ENCODE data around the gene IFNB1. TPM values are rescaled to one million over a fixed set of nuclear protein-coding genes. Genes with fewer than 3 reads are reported as not detected.

Gene IFNB1
- total RNA-seq, 6 experiments from 2014 or later, result not detected

GRCh38 chr9:21031091-21031807, 46.5 kb downstream of the IFNB1 start, which contains the start of gene HACD4:
Gene HACD4, minus strand, starts transcription at chr9:21031640. Its CDS starts 50 bp downstream, at chr9:21031590.
- TF ChIP-seq CTCF (IDR thresholded peaks at IDR 0.05), result no peak
- DNase-seq, result no peak
- H3K4me3 Mint-ChIP-seq, result peak within 1 kb of the TSS; percentile 58
- H3K36me3 Mint-ChIP-seq (ENCODE audit: low read depth), result no peaks in the 10 kb centered on the region
- H3K4me1 Mint-ChIP-seq (ENCODE audit: low read depth), result peaks cover 22% of the 10 kb centered on the region
- peaks cover 5% of the 10 kb centered on the region for H3K27me3 Mint-ChIP-seq (ENCODE audit: insufficient read depth)
- H3K27ac Mint-ChIP-seq, result no peak within 1 kb of the TSS
- no peaks in the 10 kb centered on the region for H3K9me3 Mint-ChIP-seq

GRCh38 chr9:21030389-21031035, 47.2 kb downstream of the IFNB1 start:
- peaks cover 5% of the 10 kb centered on the region for H3K27me3 Mint-ChIP-seq (ENCODE audit: insufficient read depth)
- TF ChIP-seq CTCF (IDR thresholded peaks at IDR 0.05), result no peak
- H3K4me1 Mint-ChIP-seq (ENCODE audit: low read depth), result peaks cover 23% of the 10 kb centered on the region
- no peaks in the 10 kb centered on the region for H3K9me3 Mint-ChIP-seq
- DNase-seq, result peak; percentile 78
- no peak overlapping the region for H3K4me3 Mint-ChIP-seq
- no peaks in the 10 kb centered on the region for H3K36me3 Mint-ChIP-seq (ENCODE audit: low read depth)
- no peak overlapping the region for H3K27ac Mint-ChIP-seq

DNA sequence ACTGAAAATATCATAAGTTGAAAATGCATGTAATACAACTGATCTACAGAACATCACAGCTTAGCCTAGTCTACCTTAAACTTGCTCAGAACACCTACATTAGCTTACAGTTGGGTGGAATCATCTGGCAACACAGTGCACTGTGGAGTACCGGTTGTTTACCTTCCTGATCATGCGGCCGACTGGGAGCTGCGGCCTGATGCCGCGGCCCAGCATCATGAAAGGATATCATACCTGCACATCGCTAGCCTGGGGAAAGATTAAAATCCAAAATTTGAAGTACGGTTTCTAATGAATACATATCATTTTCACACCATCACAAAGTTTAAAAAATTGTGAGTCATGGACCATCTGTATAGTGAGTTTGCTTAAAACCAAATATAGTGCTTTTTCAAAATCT, 48.1 kb downstream of the IFNB1 start:
- no peak for DNase-seq
- Mint-ChIP-seq H3K27me3 (ENCODE audit: insufficient read depth) (peaks cover 5% of the 10 kb centered on the region), H3K36me3 (ENCODE audit: low read depth) (no peaks in the 10 kb centered on the region), H3K27ac (no peak overlapping the region), H3K4me3 (no peak overlapping the region), H3K9me3 (no peaks in the 10 kb centered on the region), H3K4me1 (ENCODE audit: low read depth) (peaks cover 23% of the 10 kb centered on the region)
- no peak for TF ChIP-seq CTCF (IDR thresholded peaks at IDR 0.05)

GRCh38 chr9:21028466-21028865, 49.3 kb downstream of the IFNB1 start:
- Mint-ChIP-seq H3K9me3 (no peaks in the 10 kb centered on the region), H3K4me1 (ENCODE audit: low read depth) (peaks cover 23% of the 10 kb centered on the region), H3K36me3 (ENCODE audit: low read depth) (no peaks in the 10 kb centered on the region), H3K27me3 (ENCODE audit: insufficient read depth) (no peaks in the 10 kb centered on the region; the same call in 1 of the 2 replicates), H3K27ac (peak overlapping the region; percentile 69), H3K4me3 (no peak overlapping the region; the same call in 1 of the 2 replicates)
- TF ChIP-seq CTCF (IDR thresholded peaks at IDR 0.05), result no peak
- peak; percentile 61 for DNase-seq

GRCh38 chr9:21027295-21027694, 50.4 kb downstream of the IFNB1 start:
- no peaks in the 10 kb centered on the region for H3K9me3 Mint-ChIP-seq
- TF ChIP-seq CTCF (IDR thresholded peaks at IDR 0.05), result no peak
- no peaks in the 10 kb centered on the region; the same call in 1 of the 2 replicates for H3K27me3 Mint-ChIP-seq (ENCODE audit: insufficient read depth)
- H3K4me3 Mint-ChIP-seq, result peak overlapping the region; percentile 65
- H3K36me3 Mint-ChIP-seq (ENCODE audit: low read depth), result peaks cover 1% of the 10 kb centered on the region; the same call in 1 of the 2 replicates
- peaks cover 19% of the 10 kb centered on the region for H3K4me1 Mint-ChIP-seq (ENCODE audit: low read depth)
- DNase-seq, result peak; percentile 50
- peak overlapping the region; percentile 84 for H3K27ac Mint-ChIP-seq

Other genes with a start within 250 kb of the IFNB1 start
- 1 to 10 TPM; 3.0 to 5.3 (median 3.8) TPM for gene HACD4, start 46.3 kb downstream of the IFNB1 start, total RNA-seq (2021; fragmentation: NEBNext Ultra II Directional; extraction: Animal tissue kit (Norgen Biotek cat#: 25700))
- not detected for gene IFNW1, start 63.9 kb upstream of the IFNB1 start, total RNA-seq (2021; fragmentation: NEBNext Ultra II Directional; extraction: Animal tissue kit (Norgen Biotek cat#: 25700))
- gene IFNA21, start 88.7 kb upstream of the IFNB1 start, total RNA-seq (2021; fragmentation: NEBNext Ultra II Directional; extraction: Animal tissue kit (Norgen Biotek cat#: 25700)), result not detected
- not detected for gene IFNA4, start 109.6 kb upstream of the IFNB1 start, total RNA-seq (2021; fragmentation: NEBNext Ultra II Directional; extraction: Animal tissue kit (Norgen Biotek cat#: 25700))
- gene IFNA7, start 124.3 kb upstream of the IFNB1 start, total RNA-seq (2021; fragmentation: NEBNext Ultra II Directional; extraction: Animal tissue kit (Norgen Biotek cat#: 25700)), result not detected
- not detected for gene IFNA10, start 129.2 kb upstream of the IFNB1 start, total RNA-seq (2021; fragmentation: NEBNext Ultra II Directional; extraction: Animal tissue kit (Norgen Biotek cat#: 25700))
- gene IFNA16, start 139.4 kb upstream of the IFNB1 start, total RNA-seq (2021; fragmentation: NEBNext Ultra II Directional; extraction: Animal tissue kit (Norgen Biotek cat#: 25700)), result not detected
- gene IFNA17, start 150.3 kb upstream of the IFNB1 start, total RNA-seq (2021; fragmentation: NEBNext Ultra II Directional; extraction: Animal tissue kit (Norgen Biotek cat#: 25700)), result not detected
- not detected for gene IFNA14, start 162.1 kb upstream of the IFNB1 start, total RNA-seq (2021; fragmentation: NEBNext Ultra II Directional; extraction: Animal tissue kit (Norgen Biotek cat#: 25700))
- gene IFNA5, start 227.4 kb upstream of the IFNB1 start, total RNA-seq (2021; fragmentation: NEBNext Ultra II Directional; extraction: Animal tissue kit (Norgen Biotek cat#: 25700)), result not detected